ENCODE results near the gene GLI1.

DNA sequence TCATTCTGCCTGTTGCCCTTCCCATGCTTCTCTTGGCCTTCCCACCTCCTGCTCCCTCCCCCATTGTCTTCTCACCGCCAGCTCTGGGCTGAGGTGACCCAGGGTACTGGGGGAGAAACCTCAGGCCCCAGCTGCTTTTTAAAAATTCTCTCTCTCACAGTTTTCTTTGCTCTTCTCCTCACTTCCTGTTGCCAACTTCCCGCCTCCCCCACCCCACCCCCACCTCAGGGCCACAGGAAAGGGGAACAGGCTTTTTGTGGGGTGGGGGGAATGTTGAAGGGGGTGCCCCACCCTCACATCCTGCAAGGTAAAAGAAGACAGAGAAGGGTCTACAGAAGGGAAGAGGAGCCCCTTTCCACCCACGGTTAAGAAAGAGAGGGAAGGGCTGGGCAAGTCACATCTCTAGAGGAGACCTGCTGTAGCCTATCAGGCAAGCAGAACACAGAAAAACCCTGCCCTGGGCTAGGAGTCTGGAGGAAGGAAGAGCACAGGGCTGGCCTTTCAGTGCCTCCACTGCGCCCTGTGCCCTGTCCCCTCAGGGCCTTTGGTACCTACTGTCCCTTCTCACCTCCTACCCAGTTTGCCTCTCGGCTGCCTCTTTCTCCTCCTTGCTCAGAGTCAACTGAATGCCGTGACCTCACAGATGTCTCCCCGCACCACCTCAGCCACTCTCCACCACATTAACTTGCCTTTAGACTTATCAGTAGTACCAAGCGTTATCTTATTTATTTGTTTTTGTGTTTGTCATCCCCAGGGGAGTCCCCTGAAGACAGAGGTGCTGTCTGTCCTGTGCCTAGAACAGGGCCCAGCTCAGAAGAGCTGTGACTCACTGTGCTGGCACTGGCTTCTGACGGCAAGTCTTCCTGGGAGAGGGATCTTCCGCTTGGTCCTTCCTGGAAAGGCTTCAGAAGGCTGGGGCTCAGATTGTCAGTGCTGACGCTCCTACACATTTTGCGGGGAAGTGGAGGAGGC, 18.4 kb downstream of the GLI1 start:
- TF ChIP-seq, protein P1, sequence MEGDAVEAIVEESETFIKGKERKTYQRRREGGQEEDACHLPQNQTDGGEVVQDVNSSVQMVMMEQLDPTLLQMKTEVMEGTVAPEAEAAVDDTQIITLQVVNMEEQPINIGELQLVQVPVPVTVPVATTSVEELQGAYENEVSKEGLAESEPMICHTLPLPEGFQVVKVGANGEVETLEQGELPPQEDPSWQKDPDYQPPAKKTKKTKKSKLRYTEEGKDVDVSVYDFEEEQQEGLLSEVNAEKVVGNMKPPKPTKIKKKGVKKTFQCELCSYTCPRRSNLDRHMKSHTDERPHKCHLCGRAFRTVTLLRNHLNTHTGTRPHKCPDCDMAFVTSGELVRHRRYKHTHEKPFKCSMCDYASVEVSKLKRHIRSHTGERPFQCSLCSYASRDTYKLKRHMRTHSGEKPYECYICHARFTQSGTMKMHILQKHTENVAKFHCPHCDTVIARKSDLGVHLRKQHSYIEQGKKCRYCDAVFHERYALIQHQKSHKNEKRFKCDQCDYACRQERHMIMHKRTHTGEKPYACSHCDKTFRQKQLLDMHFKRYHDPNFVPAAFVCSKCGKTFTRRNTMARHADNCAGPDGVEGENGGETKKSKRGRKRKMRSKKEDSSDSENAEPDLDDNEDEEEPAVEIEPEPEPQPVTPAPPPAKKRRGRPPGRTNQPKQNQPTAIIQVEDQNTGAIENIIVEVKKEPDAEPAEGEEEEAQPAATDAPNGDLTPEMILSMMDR (IDR thresholded peaks at IDR 0.05; ENCODE audit: insufficient read depth, low read length, poor library complexity, severe bottlenecking): no peak
- no peak for TF ChIP-seq EZH2phosphoT487 (conservative IDR thresholded peaks at IDR 0.05; ENCODE audit: low read length)
